AG10803 (cell line): ENCODE results near the gene HIGD2A.

Experiments used
- DNase-seq: peaks from one replicate; pipeline ENCODE4 v3.0.0; 2010; ENCODE audit warnings: low read depth
- H3K4me3 ChIP-seq: 2 replicates; pipeline ENCODE4 v1.5.1; 2011; ENCODE audit warnings: mild to moderate bottlenecking, low read length, control low read depth
- CTCF ChIP-seq: conservative IDR thresholded peaks from 2 replicates; pipeline ENCODE4 v1.5.1; 2011; ENCODE audit warnings: mild to moderate bottlenecking, low read length, control low read depth, inconsistent platforms

The HIGD2A gene

GRCh38 chr5:176388444-176389134, at the start of gene HIGD2A, which contains the start of gene NOP16:
Gene HIGD2A (plus strand): TSS chr5:176388751. CDS start chr5:176388820, 69 bp downstream.
Gene NOP16 (minus strand): TSS chr5:176388598. CDS start chr5:176388539, 59 bp downstream.
- peak within 1 kb of the TSS; percentile 97 for H3K4me3 ChIP-seq
- DNase-seq, result peak; percentile 98
- no peak for TF ChIP-seq CTCF

GRCh38 chr5:176339304-176339703, 49.2 kb upstream of the HIGD2A start:
- no peak for DNase-seq
- H3K4me3 ChIP-seq, result no peak overlapping the region
- no peak for TF ChIP-seq CTCF

GRCh38 chr5:176341325-176342157, 47.0 kb upstream of the HIGD2A start:
- TF ChIP-seq CTCF, result no peak
- DNase-seq, result no peak
- no peak overlapping the region for H3K4me3 ChIP-seq

GRCh38 chr5:176342158-176342483, 46.4 kb upstream of the HIGD2A start:
- no peak for DNase-seq
- TF ChIP-seq CTCF, result no peak
- H3K4me3 ChIP-seq, result no peak overlapping the region

- no peak for DNase-seq
- TF ChIP-seq CTCF, result no peak
- H3K4me3 ChIP-seq, result no peak overlapping the region
Measured at GRCh38 chr5:176342766-176343458, 45.6 kb upstream of the HIGD2A start.

- no peak overlapping the region for H3K4me3 ChIP-seq
- no peak for DNase-seq
- no peak for TF ChIP-seq CTCF
Measured at GRCh38 chr5:176350416-176350815, 38.1 kb upstream of the HIGD2A start.
